ENCODE results near the gene RELN.

GRCh38 chr7:103593691-103594090, 395.8 kb downstream of the RELN start:
- TF ChIP-seq CTCF (IDR thresholded peaks at IDR 0.05 in 2 of 3, conservative IDR thresholded peaks at IDR 0.05 in 1 of 3; ENCODE audit: borderline replicate concordance in 1 of 3, insufficient read depth in 1 of 3, low read depth in 2 of 3, low read length in 2 of 3) (no peak), YY1 (IDR thresholded peaks at IDR 0.05; ENCODE audit: extremely low read depth, insufficient replicate concordance, low read depth, low read length) (no peak), SP1 (IDR thresholded peaks at IDR 0.05; ENCODE audit: low read depth) (no peak), POLR2AphosphoS5 (IDR thresholded peaks at IDR 0.05; ENCODE audit: low read depth, low read length) (no peak), FOSL1 (IDR thresholded peaks at IDR 0.05; ENCODE audit: low read depth) (no peak), EZH2 (IDR thresholded peaks at IDR 0.05) (no peak), TCF7L2 (IDR thresholded peaks at IDR 0.05; ENCODE audit: borderline replicate concordance, extremely low read depth, insufficient read depth, insufficient read length) (no peak)

All from HCT116 (cell line).